ENCODE data around the gene GDPD5.

- no peak for TF ChIP-seq GATA2 (IDR thresholded peaks at IDR 0.05; ENCODE audit: low read depth, low read length)
- no peak for TF ChIP-seq GATA3 (IDR thresholded peaks at IDR 0.05; ENCODE audit: low read depth, low read length)
Observed at GRCh38 chr11:75441804-75442132, 84.0 kb downstream of the GDPD5 start.

Measured in SH-SY5Y (cell line).